ENCODE results near the gene USP16.

The USP16 gene

DNA sequence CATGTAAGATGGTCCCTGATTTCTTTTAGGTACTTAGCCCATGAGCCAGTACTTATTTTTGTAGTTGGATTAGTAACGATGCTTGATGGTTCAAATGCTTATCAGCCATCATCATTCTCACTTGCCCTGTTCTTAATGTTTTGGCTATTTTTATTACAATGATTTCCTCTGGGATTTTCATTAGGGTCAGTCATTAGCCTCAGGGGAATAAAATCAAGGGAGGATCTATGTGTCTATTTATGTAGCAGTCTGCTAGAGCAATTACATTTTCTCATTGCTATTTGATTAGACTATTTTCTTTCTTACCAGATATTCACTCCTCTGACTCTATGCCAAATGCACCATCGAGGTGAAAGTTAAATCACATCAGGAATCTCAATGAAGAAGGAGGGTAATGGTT, 59.9 kb downstream of the USP16 start:
- no peak for DNase-seq (ENCODE audit: low read depth)

DNA sequence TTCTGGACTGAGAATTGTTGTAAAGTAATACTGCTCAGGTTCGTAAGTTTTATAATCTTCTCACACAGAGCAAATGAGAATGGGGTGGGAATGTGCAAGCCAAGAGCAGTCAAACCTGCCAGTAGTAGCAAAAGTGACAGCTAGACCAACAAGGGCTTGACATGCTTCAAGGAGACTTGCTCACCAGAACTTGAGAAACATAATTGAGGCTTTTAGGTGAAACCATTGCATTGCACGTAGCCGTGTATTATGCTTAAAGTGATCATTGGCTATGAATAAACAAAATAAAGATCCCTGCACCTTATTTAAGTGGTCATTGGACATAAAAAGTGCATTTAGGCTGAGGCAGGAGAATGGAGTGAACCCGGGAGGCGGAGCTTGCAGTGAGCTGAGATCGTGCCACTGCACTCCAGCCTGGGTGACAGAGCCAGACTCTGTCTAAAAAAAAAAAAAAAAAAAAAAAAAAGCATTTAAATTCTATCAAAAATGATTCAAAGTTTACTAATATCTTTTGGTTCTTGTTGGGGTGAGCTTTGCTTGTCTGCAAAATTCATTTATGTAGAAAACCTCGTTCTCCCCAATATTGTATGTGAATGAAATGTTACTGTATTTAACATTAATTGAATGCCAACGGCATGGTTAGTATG, 60.8 kb downstream of the USP16 start:
- DNase-seq (ENCODE audit: low read depth), result no peak

DNA sequence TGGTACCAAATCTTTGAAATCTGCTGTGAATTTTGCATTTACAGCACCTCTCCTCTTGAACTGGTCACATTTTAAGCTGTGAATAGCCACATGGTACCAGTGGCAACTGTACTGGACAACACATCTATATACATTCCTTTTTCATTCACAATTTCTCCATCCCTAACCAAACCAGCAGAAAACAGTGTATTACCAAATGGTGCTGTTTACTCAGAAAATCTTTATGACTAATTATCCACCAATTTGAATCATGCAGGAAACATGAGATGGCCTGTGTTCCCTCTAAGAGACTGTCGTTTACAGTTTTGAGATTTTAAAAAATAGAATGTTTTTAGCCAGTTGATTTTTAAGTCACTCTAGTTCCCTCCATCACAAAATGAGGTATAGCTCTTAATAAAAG, 66.6 kb downstream of the USP16 start:
- DNase-seq (ENCODE audit: low read depth), result no peak

DNA sequence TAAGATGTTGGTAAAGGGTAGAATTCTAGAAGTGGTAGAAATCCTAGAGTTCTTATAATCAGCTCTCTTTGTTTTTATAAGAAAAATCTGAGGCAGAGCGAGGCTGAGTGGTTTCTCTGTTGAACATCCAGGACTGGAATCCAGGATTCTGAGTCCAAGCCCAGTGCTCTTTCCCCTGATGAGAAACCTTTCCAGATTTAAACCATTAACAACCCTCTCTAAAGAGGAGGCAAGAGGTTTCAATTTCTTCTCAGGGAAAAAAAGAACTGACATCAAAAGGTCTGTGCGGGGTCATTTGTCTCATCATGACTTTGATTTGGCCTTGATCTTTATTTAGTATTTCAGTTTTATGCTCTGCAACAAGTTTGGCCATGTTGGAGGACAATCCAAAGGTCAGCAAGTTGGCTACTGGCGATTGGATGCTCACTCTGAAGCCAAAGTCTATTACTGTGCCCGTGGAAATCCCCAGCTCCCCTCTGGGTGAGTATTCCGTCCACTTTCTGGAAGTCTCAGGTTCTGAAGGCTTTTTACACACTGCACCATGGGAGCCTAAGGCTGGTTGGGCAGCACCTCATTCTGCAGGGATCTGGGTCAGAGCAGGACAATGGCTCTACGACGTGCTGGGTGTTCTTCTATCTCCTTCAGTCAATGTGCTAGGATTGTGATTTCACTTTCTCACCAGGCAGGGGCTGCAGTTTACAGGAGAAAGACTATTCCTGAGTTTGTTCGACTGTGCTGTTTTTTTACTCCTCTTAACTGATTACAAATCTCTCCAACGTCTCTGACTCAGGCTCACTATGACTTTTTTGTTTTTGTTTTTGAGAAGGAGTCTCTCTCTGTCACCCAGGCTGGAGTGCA, 67.9 kb downstream of the USP16 start:
- no peak for DNase-seq (ENCODE audit: low read depth)

DNA sequence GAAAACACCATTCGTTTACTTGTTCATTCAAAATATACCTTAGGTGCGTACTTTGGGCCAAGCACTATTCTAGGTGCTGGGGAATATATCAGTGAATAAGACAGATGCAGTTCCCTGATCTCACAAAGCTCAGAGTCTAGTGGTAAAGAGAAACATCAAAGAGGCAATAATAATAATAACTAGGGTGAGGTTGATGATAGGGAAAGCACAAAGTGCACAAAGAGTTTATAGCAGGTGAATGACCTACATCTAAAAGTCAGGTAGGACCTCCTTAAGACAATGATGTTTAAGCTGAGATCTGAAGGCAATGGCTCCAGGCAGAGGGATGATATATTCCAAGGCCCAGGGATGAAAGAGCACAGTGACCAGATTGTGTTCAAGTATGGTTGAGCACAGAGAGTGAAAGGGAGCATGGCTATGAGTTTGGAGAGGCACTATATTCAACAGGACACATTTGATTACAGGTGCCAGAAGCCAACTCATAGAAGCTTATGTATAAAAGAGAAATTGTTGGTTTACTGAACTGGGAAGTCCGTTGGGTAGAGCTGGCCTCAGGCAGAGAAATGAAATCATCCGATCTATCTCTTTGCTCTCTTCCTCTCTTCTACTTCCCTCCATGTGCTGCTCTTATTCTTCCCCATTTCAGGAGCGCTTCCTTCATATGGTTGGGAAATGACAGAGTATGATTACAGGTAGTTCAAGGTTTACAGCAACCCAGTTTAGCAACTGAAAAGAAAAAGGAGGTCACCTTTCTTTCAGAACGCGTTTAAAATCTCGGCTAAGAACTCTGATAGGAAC, 71.9 kb downstream of the USP16 start:
- no peak for DNase-seq (ENCODE audit: low read depth)

DNA sequence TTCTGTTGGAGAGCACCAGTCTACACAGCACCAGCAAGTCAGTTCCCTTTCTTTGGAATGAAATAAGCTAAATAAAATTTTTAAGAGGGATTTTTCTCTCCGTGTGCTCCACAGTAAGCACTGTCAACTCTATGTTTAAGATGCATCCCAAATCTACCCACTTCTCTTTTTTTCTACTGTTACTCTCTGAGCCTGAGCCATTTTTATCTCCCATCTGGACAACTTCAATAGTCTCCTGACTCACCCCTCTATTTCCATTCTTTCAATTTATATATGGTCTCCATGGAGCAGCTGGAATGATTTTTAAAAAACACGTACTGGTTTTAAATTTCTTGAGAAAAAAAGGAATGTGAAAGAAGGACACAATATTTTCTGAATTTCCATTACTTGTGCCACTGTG, 73.7 kb downstream of the USP16 start:
- no peak for DNase-seq (ENCODE audit: low read depth)

DNA sequence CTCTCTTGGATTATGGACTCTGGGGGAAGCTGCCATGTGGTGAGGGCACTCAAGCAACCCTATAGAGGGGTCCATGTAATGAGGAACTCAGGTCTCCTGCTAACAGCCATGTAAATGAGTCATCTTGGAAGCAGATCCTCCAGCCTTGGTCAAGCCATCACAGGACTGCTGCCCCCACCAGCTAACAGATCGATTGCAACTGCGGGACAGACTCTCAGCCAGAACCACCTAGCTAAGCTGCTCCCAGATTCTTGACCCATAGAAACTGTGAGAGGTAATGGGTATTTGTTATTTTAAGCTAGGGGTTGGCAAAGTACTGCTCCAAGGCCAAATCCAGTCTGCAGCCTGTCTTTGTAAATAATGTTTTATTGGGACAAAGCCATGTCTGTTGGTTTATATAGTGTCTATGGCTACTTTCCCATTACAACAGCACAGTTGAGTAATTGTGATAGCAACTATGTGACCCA, 78.4 kb downstream of the USP16 start:
- no peak for DNase-seq (ENCODE audit: low read depth)

All from GM04504 (cell line).